Activated CD4-positive, alpha-beta T cell treated with anti-CD3 and anti-CD28 coated beads for 36 hours (primary cell): ENCODE data around the gene SLC9C2. TPM values are rescaled to one million over a fixed set of nuclear protein-coding genes. Genes with fewer than 3 reads are reported as not detected.
"Not testable (repeated sequence)": the region's sequence is repeated elsewhere in the genome, so short reads cannot be mapped to it uniquely, and the experiment has no call there.

ENCODE experiments used
- ATAC-seq: fragments of 200-7000 bp; cut with Tn5 transposase; one replicate; pipeline ENCODE4 v1.10.0; 2021; ENCODE audit warnings: mild to moderate bottlenecking, moderate library complexity
- CTCF ChIA-PET: fragments of 350-600 bp; sonication (Branson Sonifier 250); formaldehyde crosslinking; loops from one replicate; lab custom pipeline; 2021; ENCODE audit warnings: antibody characterized with exemption; lab: Charles Lee
- POLR2A ChIA-PET: fragments of 350-600 bp; sonication (Branson Sonifier 250); formaldehyde crosslinking; loops from one replicate; lab custom pipeline; 2021; ENCODE audit warnings: antibody characterized with exemption, inconsistent platforms; lab: Charles Lee
- DNase-seq: peaks from one replicate; pipeline ENCODE4 v3.0.0-alpha.2; 2020
- H3K27ac Mint-ChIP-seq: one replicate; pipeline ENCODE4 v1.8.0; 2021; ENCODE audit warnings: mixed read lengths
- H3K27me3 Mint-ChIP-seq: one replicate; pipeline ENCODE4 v1.8.0; 2021; ENCODE audit warnings: mixed read lengths
- H3K36me3 Mint-ChIP-seq: one replicate; pipeline ENCODE4 v1.8.0; 2021; ENCODE audit warnings: low read depth, mixed read lengths
- H3K4me1 Mint-ChIP-seq: one replicate; pipeline ENCODE4 v1.8.0; 2021; ENCODE audit warnings: mixed read lengths
- H3K4me3 Mint-ChIP-seq: one replicate; pipeline ENCODE4 v1.8.0; 2021; ENCODE audit warnings: mild to moderate bottlenecking, moderate library complexity, mixed read lengths
- H3K9me3 Mint-ChIP-seq: one replicate; pipeline ENCODE4 v1.8.0; 2021; ENCODE audit warnings: low read depth, mixed read lengths
- intact Hi-C, 2 experiments: fragments of 100-400 bp; cut with DNase I in 1 of 2; cut with micrococcal nuclease in 1 of 2; formaldehyde crosslinking; loops; one replicate each; pipeline versions ENCODE4 v1.14.2 to v1.15.1; 2022 to 2024; cut with DNase I, micrococcal nuclease
- total RNA-seq, 2 experiments: library from RNA; stranded (reverse); gene quantifications; one replicate each; pipeline ENCODE4 v1.2.3, GENCODE V29; 2021

SLC9C2 gene
- total RNA-seq, 2 experiments from 2014 or later = not detected

GRCh38 chr1:173474097-173474779 is 128.6 kb downstream of the SLC9C2 start:
- Mint-ChIP-seq H3K27ac (no peak overlapping the region), H3K4me3 (no peak overlapping the region), H3K4me1 (peaks cover 43% of the 10 kb centered on the region), H3K9me3 (peaks cover 18% of the 10 kb centered on the region), H3K36me3 (peaks cover 34% of the 10 kb centered on the region), H3K27me3 (no peaks in the 10 kb centered on the region)
- POLR2A ChIA-PET = no interaction called here
- intact Hi-C loops = no loop called here
- CTCF ChIA-PET = interaction anchor here (0.5 to 2.1 kb wide), 3 partner anchors 13 to 1375 kb away, joined by 3 to 12 read pairs (median 3); no protein-coding TSS in a partner anchor
- DNase-seq (no peak), ATAC-seq (no peak)

- Mint-ChIP-seq H3K36me3 (peaks cover 31% of the 10 kb centered on the region), H3K9me3 (peaks cover 23% of the 10 kb centered on the region), H3K4me1 (peaks cover 37% of the 10 kb centered on the region), H3K27me3 (no peaks in the 10 kb centered on the region), H3K4me3 (no peak overlapping the region), H3K27ac (no peak overlapping the region)
- ChIA-PET CTCF (interaction anchor here (0.5 to 2.1 kb wide), 4 partner anchors 10 to 1376 kb away, joined by 3 to 12 read pairs (median 3); no protein-coding TSS in a partner anchor), POLR2A (no interaction called here)
- intact Hi-C loops = no loop called here
- ATAC-seq (no peak), DNase-seq (no peak)
Measured at GRCh38 chr1:173473599-173474011, 129.3 kb downstream of the SLC9C2 start.

GRCh38 chr1:173470608-173471007 is 132.3 kb downstream of the SLC9C2 start:
- H3K4me3 Mint-ChIP-seq = no peak overlapping the region
- H3K4me1 Mint-ChIP-seq = peaks cover 24% of the 10 kb centered on the region
- no peak overlapping the region for H3K27ac Mint-ChIP-seq
- ATAC-seq = no peak
- peaks cover 27% of the 10 kb centered on the region for H3K9me3 Mint-ChIP-seq
- ChIA-PET POLR2A (no interaction called here), CTCF (no interaction called here)
- H3K36me3 Mint-ChIP-seq = peaks cover 44% of the 10 kb centered on the region
- no peak for DNase-seq
- no peaks in the 10 kb centered on the region for H3K27me3 Mint-ChIP-seq
- intact Hi-C loops = no loop called here

- Mint-ChIP-seq H3K36me3 (peaks cover 51% of the 10 kb centered on the region), H3K4me1 (peaks cover 18% of the 10 kb centered on the region), H3K27me3 (no peaks in the 10 kb centered on the region), H3K4me3 (no peak overlapping the region), H3K9me3 (peaks cover 29% of the 10 kb centered on the region), H3K27ac (no peak overlapping the region)
- DNase-seq (no peak), ATAC-seq (no peak)
- CTCF ChIA-PET = no interaction called here
- POLR2A ChIA-PET = no interaction called here
- intact Hi-C loops = no loop called here
Measured at GRCh38 chr1:173469656-173470055, 133.2 kb downstream of the SLC9C2 start.

- Mint-ChIP-seq H3K27ac (no peak overlapping the region), H3K27me3 (no peaks in the 10 kb centered on the region), H3K36me3 (peaks cover 64% of the 10 kb centered on the region), H3K4me3 (no peak overlapping the region), H3K4me1 (peaks cover 5% of the 10 kb centered on the region), H3K9me3 (peaks cover 43% of the 10 kb centered on the region)
- intact Hi-C loops = no loop called here
- DNase-seq (no peak), ATAC-seq (no peak)
- ChIA-PET CTCF (no interaction called here), POLR2A (interaction anchor here (0.7 kb wide), 1 partner anchor 82 kb away, joined by 6 read pairs; no protein-coding TSS in a partner anchor)
Measured at GRCh38 chr1:173467426-173467825, 135.4 kb downstream of the SLC9C2 start.

GRCh38 chr1:173464185-173464584 is 138.7 kb downstream of the SLC9C2 start:
- CTCF ChIA-PET = interaction anchor here (0.6 to 1.1 kb wide), 2 partner anchors 9 to 708 kb away, joined by 3 read pairs; no protein-coding TSS in a partner anchor
- H3K9me3 Mint-ChIP-seq = peaks cover 25% of the 10 kb centered on the region
- not testable (repeated sequence) for H3K27ac Mint-ChIP-seq

GRCh38 chr1:173462666-173463065 is 140.2 kb downstream of the SLC9C2 start:
- H3K27me3 Mint-ChIP-seq, intact Hi-C loops, H3K27ac Mint-ChIP-seq, DNase-seq, ATAC-seq, POLR2A ChIA-PET, H3K4me3 Mint-ChIP-seq: not testable (repeated sequence)
- H3K9me3 Mint-ChIP-seq = peaks cover 17% of the 10 kb centered on the region
- CTCF ChIA-PET = interaction anchor here (0.6 kb wide), 1 partner anchor 138 kb away, joined by 3 read pairs; no protein-coding TSS in a partner anchor
- H3K36me3 Mint-ChIP-seq = peaks cover 62% of the 10 kb centered on the region
- peaks cover 10% of the 10 kb centered on the region for H3K4me1 Mint-ChIP-seq

More at GRCh38 chr1:173464185-173464584, 138.7 kb downstream of the SLC9C2 start:
- ATAC-seq, intact Hi-C loops, POLR2A ChIA-PET, H3K27me3 Mint-ChIP-seq, DNase-seq, H3K4me3 Mint-ChIP-seq: not testable (repeated sequence)
- Mint-ChIP-seq H3K4me1 (peaks cover 10% of the 10 kb centered on the region), H3K36me3 (peaks cover 55% of the 10 kb centered on the region)

- intact Hi-C loops = no loop called here
- H3K4me1 Mint-ChIP-seq = peaks cover 18% of the 10 kb centered on the region
Measured at GRCh38 chr1:173459885-173460284, 143.0 kb downstream of the SLC9C2 start.

GRCh38 chr1:173454966-173455524 is 147.8 kb downstream of the SLC9C2 start:
- peak; percentile 81 for ATAC-seq
- intact Hi-C loops = loop anchor here in 1 of 2 experiments (2.0 kb wide), 1 partner anchor 22 kb away; the partner anchor contains the start of gene PRDX6
- H3K4me3 Mint-ChIP-seq = no peak overlapping the region
- no peak for DNase-seq
- H3K9me3 Mint-ChIP-seq = no peaks in the 10 kb centered on the region
- H3K27ac Mint-ChIP-seq = peak overlapping the region; percentile 13
- ChIA-PET CTCF (interaction anchor here (1.2 to 1.3 kb wide), 2 partner anchors 10 to 25 kb away, joined by 5 read pairs; no protein-coding TSS in a partner anchor), POLR2A (no interaction called here)
- no peaks in the 10 kb centered on the region for H3K27me3 Mint-ChIP-seq
- peaks cover 22% of the 10 kb centered on the region for H3K4me1 Mint-ChIP-seq
- peaks cover 24% of the 10 kb centered on the region for H3K36me3 Mint-ChIP-seq

More at GRCh38 chr1:173459885-173460284, 143.0 kb downstream of the SLC9C2 start:
- H3K9me3 Mint-ChIP-seq = peaks cover 14% of the 10 kb centered on the region
- H3K27me3 Mint-ChIP-seq = no peaks in the 10 kb centered on the region
- no peak for ATAC-seq
- DNase-seq = no peak
- H3K27ac Mint-ChIP-seq = no peak overlapping the region
- CTCF ChIA-PET = no interaction called here
- POLR2A ChIA-PET = no interaction called here
- H3K36me3 Mint-ChIP-seq = peaks cover 54% of the 10 kb centered on the region
- H3K4me3 Mint-ChIP-seq = no peak overlapping the region

GRCh38 chr1:173453982-173454381 is 148.9 kb downstream of the SLC9C2 start:
- Mint-ChIP-seq H3K4me1 (peaks cover 16% of the 10 kb centered on the region), H3K27ac (no peak overlapping the region), H3K9me3 (peaks cover 4% of the 10 kb centered on the region), H3K36me3 (peaks cover 27% of the 10 kb centered on the region), H3K4me3 (no peak overlapping the region), H3K27me3 (no peaks in the 10 kb centered on the region)
- ATAC-seq = no peak
- intact Hi-C loops = loop anchor here in 1 of 2 experiments (2.0 kb wide), 1 partner anchor 23 kb away; the partner anchor contains the start of gene PRDX6
- ChIA-PET CTCF (interaction anchor here (1.2 kb wide), 1 partner anchor 97 kb away, joined by 5 read pairs; no protein-coding TSS in a partner anchor), POLR2A (no interaction called here)
- no peak for DNase-seq

- Mint-ChIP-seq H3K27me3 (no peaks in the 10 kb centered on the region), H3K27ac (no peak overlapping the region), H3K4me1 (peaks cover 16% of the 10 kb centered on the region), H3K9me3 (peaks cover 17% of the 10 kb centered on the region), H3K36me3 (peaks cover 32% of the 10 kb centered on the region), H3K4me3 (no peak overlapping the region)
- intact Hi-C loops = no loop called here
- ATAC-seq (no peak), DNase-seq (no peak)
- ChIA-PET POLR2A (no interaction called here), CTCF (interaction anchor here (0.6 to 1.1 kb wide), 4 partner anchors 32 to 823 kb away, joined by 3 to 5 read pairs (median 3); no protein-coding TSS in a partner anchor)
Measured at GRCh38 chr1:173451981-173452380, 150.9 kb downstream of the SLC9C2 start.
